ENCODE results near the gene STX1A.

- TF ChIP-seq CTCF (IDR thresholded peaks at IDR 0.05) (no peak), ZFX (IDR thresholded peaks at IDR 0.05; ENCODE audit: borderline replicate concordance) (0 out of 2 replicates have a peak, but pooled peaks have one; percentile 30)
Observed at GRCh38 chr7:73683056-73683787, 36.2 kb downstream of the STX1A start, which contains the start of the genes BUD23 and DNAJC30.
